GM18517 (cell line): ENCODE measurements around the gene NAA10.

ENCODE experiments used
- ATAC-seq: cut with Tn5 transposase; IDR thresholded peaks from one replicate; pipeline ENCODE4 v1.9.1; 2021; ENCODE audit warnings: mild to moderate bottlenecking, moderate library complexity; ENCODE audit not compliant: unreplicated experiment

Gene NAA10

GRCh38 chrX:153950127-153950526 lies 15.3 kb upstream of the NAA10 start:
- ATAC-seq, result no peak

GRCh38 chrX:153948847-153949805 lies 14.3 kb upstream of the NAA10 start:
- no peak for ATAC-seq

- no peak for ATAC-seq
Measured at GRCh38 chrX:153948002-153948466, 13.2 kb upstream of the NAA10 start.

GRCh38 chrX:153947009-153947769 lies 12.4 kb upstream of the NAA10 start:
- ATAC-seq, result peak; percentile 77

- ATAC-seq, result no peak
Measured at GRCh38 chrX:153945956-153946943, 11.4 kb upstream of the NAA10 start.

GRCh38 chrX:153944800-153945150 lies 9.9 kb upstream of the NAA10 start:
- ATAC-seq, result no peak

- ATAC-seq, result no peak
Measured at GRCh38 chrX:153944140-153944799, 9.4 kb upstream of the NAA10 start, which contains the start of gene RENBP. TSS of gene RENBP (minus strand) at chrX:153944643. CDS start at chrX:153944610, 33 bp downstream.

GRCh38 chrX:153941336-153942252 lies 6.8 kb upstream of the NAA10 start:
- ATAC-seq, result no peak

GRCh38 chrX:153939573-153939972 lies 4.7 kb upstream of the NAA10 start:
- ATAC-seq, result no peak

GRCh38 chrX:153938226-153938786 lies 3.5 kb upstream of the NAA10 start:
- no peak for ATAC-seq

GRCh38 chrX:153937056-153937455 lies 2.2 kb upstream of the NAA10 start:
- ATAC-seq, result no peak

GRCh38 chrX:153935326-153935851 lies 552 bp upstream of the NAA10 start:
- peak; percentile 17 for ATAC-seq

GRCh38 chrX:153934148-153934761 lies 582 bp downstream of the NAA10 start:
- no peak for ATAC-seq

GRCh38 chrX:153933748-153934147 lies 1.1 kb downstream of the NAA10 start:
- no peak for ATAC-seq

GRCh38 chrX:153932220-153932915 lies 2.5 kb downstream of the NAA10 start:
- no peak for ATAC-seq

- ATAC-seq, result no peak
Measured at GRCh38 chrX:153931748-153932147, 3.1 kb downstream of the NAA10 start.

GRCh38 chrX:153931151-153931550 lies 3.7 kb downstream of the NAA10 start:
- ATAC-seq, result no peak
